ENCODE results near the gene ANKRD7.

ANKRD7 gene

GRCh38 chr7:118219157-118219512, 5.4 kb upstream of the ANKRD7 start:
- no peak for DNase-seq
- no peaks in the 10 kb centered on the region for H3K4me1 ChIP-seq (ENCODE audit: control insufficient read depth in 1 of 2, insufficient read depth in 2 of 2, low read length in 2 of 2)
- H3K9ac ChIP-seq (ENCODE audit: low read length): no peak overlapping the region
- no peak overlapping the region for H3K4me3 ChIP-seq (ENCODE audit: low read depth, low read length)
- no peak overlapping the region for H3K14ac ChIP-seq (ENCODE audit: low read length)
- no peak overlapping the region for H3K23ac ChIP-seq (ENCODE audit: low read length)
- H3K79me2 ChIP-seq (ENCODE audit: control insufficient read depth, insufficient read depth, low read length, poor library complexity): no peaks in the 10 kb centered on the region
- WGBS (ENCODE audit: extremely low coverage, insufficient coverage, insufficient read length): no CpG with 5 or more reads among the region's 3 CpGs
- H3K27ac ChIP-seq (ENCODE audit: low read depth, low read length): no peak overlapping the region
- no peak overlapping the region for H4K8ac ChIP-seq (ENCODE audit: low read depth, low read length)
- H3K4me2 ChIP-seq (ENCODE audit: low read length): no peak overlapping the region
- no peak overlapping the region for H4K91ac ChIP-seq (ENCODE audit: low read depth, low read length)
- no peaks in the 10 kb centered on the region for H3K27me3 ChIP-seq (ENCODE audit: insufficient read depth, low read length)
- no peak overlapping the region for H2BK5ac ChIP-seq (ENCODE audit: low read depth, low read length, poor library complexity)
- no peaks in the 10 kb centered on the region for H3K79me1 ChIP-seq (ENCODE audit: low read length)
- no peak overlapping the region for H2BK120ac ChIP-seq (ENCODE audit: insufficient read depth, low read length, poor library complexity)
- no peaks in the 10 kb centered on the region for H3K9me3 ChIP-seq (ENCODE audit: insufficient read depth, low read depth, low read length)
- H2BK12ac ChIP-seq (ENCODE audit: low read length): no peak overlapping the region
- H2AFZ ChIP-seq (ENCODE audit: insufficient read depth, low read length, poor library complexity): no peak overlapping the region
- no peak overlapping the region for H2AK5ac ChIP-seq (ENCODE audit: low read length)
- H4K12ac ChIP-seq (ENCODE audit: low read depth, low read length): no peak overlapping the region
- H3K4ac ChIP-seq (ENCODE audit: low read depth, low read length): no peak overlapping the region
- no peaks in the 10 kb centered on the region for H3K36me3 ChIP-seq (ENCODE audit: control insufficient read depth in 1 of 2, insufficient read depth in 2 of 2, low read length in 2 of 2)
- no peak overlapping the region for H3K18ac ChIP-seq (ENCODE audit: low read length)

GRCh38 chr7:118220583-118220982, 3.9 kb upstream of the ANKRD7 start:
- Histone ChIP-seq H2AK5ac (ENCODE audit: low read length) (no peak overlapping the region), H3K27ac (ENCODE audit: low read depth, low read length) (no peak overlapping the region), H3K27me3 (ENCODE audit: insufficient read depth, low read length) (no peaks in the 10 kb centered on the region), H3K18ac (ENCODE audit: low read length) (no peak overlapping the region), H2BK120ac (ENCODE audit: insufficient read depth, low read length, poor library complexity) (no peak overlapping the region), H4K91ac (ENCODE audit: low read depth, low read length) (no peak overlapping the region), H3K79me1 (ENCODE audit: low read length) (no peaks in the 10 kb centered on the region), H3K23ac (ENCODE audit: low read length) (no peak overlapping the region), H4K8ac (ENCODE audit: low read depth, low read length) (no peak overlapping the region), H3K4ac (ENCODE audit: low read depth, low read length) (no peak overlapping the region), H2AFZ (ENCODE audit: insufficient read depth, low read length, poor library complexity) (no peak overlapping the region), H4K12ac (ENCODE audit: low read depth, low read length) (no peak overlapping the region), H3K9me3 (ENCODE audit: insufficient read depth, low read depth, low read length) (no peaks in the 10 kb centered on the region), H3K14ac (ENCODE audit: low read length) (no peak overlapping the region), H2BK12ac (ENCODE audit: low read length) (no peak overlapping the region), H3K9ac (ENCODE audit: low read length) (no peak overlapping the region), H3K36me3 (ENCODE audit: control insufficient read depth in 1 of 2, insufficient read depth in 2 of 2, low read length in 2 of 2) (no peaks in the 10 kb centered on the region), H2BK5ac (ENCODE audit: low read depth, low read length, poor library complexity) (no peak overlapping the region), H3K4me1 (ENCODE audit: control insufficient read depth in 1 of 2, insufficient read depth in 2 of 2, low read length in 2 of 2) (no peaks in the 10 kb centered on the region), H3K4me2 (ENCODE audit: low read length) (no peak overlapping the region), H3K4me3 (ENCODE audit: low read depth, low read length) (no peak overlapping the region), H3K79me2 (ENCODE audit: control insufficient read depth, insufficient read depth, low read length, poor library complexity) (no peaks in the 10 kb centered on the region)
- no CpG with 5 or more reads among the region's 3 CpGs for WGBS (ENCODE audit: extremely low coverage, insufficient coverage, insufficient read length)
- DNase-seq: no peak

GRCh38 chr7:118222591-118222990, 1.9 kb upstream of the ANKRD7 start:
- H3K4me1 ChIP-seq (ENCODE audit: control insufficient read depth in 1 of 2, insufficient read depth in 2 of 2, low read length in 2 of 2): no peaks in the 10 kb centered on the region
- H2BK5ac ChIP-seq (ENCODE audit: low read depth, low read length, poor library complexity): no peak overlapping the region
- no peak overlapping the region for H4K91ac ChIP-seq (ENCODE audit: low read depth, low read length)
- H3K79me2 ChIP-seq (ENCODE audit: control insufficient read depth, insufficient read depth, low read length, poor library complexity): no peaks in the 10 kb centered on the region
- H2AFZ ChIP-seq (ENCODE audit: insufficient read depth, low read length, poor library complexity): no peak overlapping the region
- H3K14ac ChIP-seq (ENCODE audit: low read length): no peak overlapping the region
- H3K4me2 ChIP-seq (ENCODE audit: low read length): no peak overlapping the region
- H2BK12ac ChIP-seq (ENCODE audit: low read length): no peak overlapping the region
- H3K4me3 ChIP-seq (ENCODE audit: low read depth, low read length): no peak overlapping the region
- no peaks in the 10 kb centered on the region for H3K27me3 ChIP-seq (ENCODE audit: insufficient read depth, low read length)
- H3K23ac ChIP-seq (ENCODE audit: low read length): no peak overlapping the region
- no peaks in the 10 kb centered on the region for H3K36me3 ChIP-seq (ENCODE audit: control insufficient read depth in 1 of 2, insufficient read depth in 2 of 2, low read length in 2 of 2)
- no peak overlapping the region for H2BK120ac ChIP-seq (ENCODE audit: insufficient read depth, low read length, poor library complexity)
- H3K9ac ChIP-seq (ENCODE audit: low read length): no peak overlapping the region
- H3K9me3 ChIP-seq (ENCODE audit: insufficient read depth, low read depth, low read length): no peaks in the 10 kb centered on the region
- no peak overlapping the region for H3K4ac ChIP-seq (ENCODE audit: low read depth, low read length)
- no peak overlapping the region for H4K12ac ChIP-seq (ENCODE audit: low read depth, low read length)
- no peak overlapping the region for H3K27ac ChIP-seq (ENCODE audit: low read depth, low read length)
- DNase-seq: no peak
- H3K79me1 ChIP-seq (ENCODE audit: low read length): no peaks in the 10 kb centered on the region
- H2AK5ac ChIP-seq (ENCODE audit: low read length): no peak overlapping the region
- no peak overlapping the region for H4K8ac ChIP-seq (ENCODE audit: low read depth, low read length)
- WGBS (ENCODE audit: extremely low coverage, insufficient coverage, insufficient read length): no CpG with 5 or more reads among the region's 1 CpG
- H3K18ac ChIP-seq (ENCODE audit: low read length): no peak overlapping the region

GRCh38 chr7:118232837-118233236, 8.3 kb downstream of the ANKRD7 start:
- Histone ChIP-seq H4K8ac (ENCODE audit: low read depth, low read length) (no peak overlapping the region), H3K9me3 (ENCODE audit: insufficient read depth, low read depth, low read length) (no peaks in the 10 kb centered on the region)
- no CpG with 5 or more reads among the region's 1 CpG for whole genome bisulfite sequencing (ENCODE audit: extremely low coverage, insufficient coverage, insufficient read length)

More at GRCh38 chr7:118232837-118233236, 8.3 kb downstream of the ANKRD7 start:
- H3K23ac ChIP-seq (ENCODE audit: low read length): no peak overlapping the region
- no peak overlapping the region for H2BK120ac ChIP-seq (ENCODE audit: insufficient read depth, low read length, poor library complexity)
- no peak overlapping the region for H2BK5ac ChIP-seq (ENCODE audit: low read depth, low read length, poor library complexity)
- no peak overlapping the region for H4K91ac ChIP-seq (ENCODE audit: low read depth, low read length)
- H3K4ac ChIP-seq (ENCODE audit: low read depth, low read length): no peak overlapping the region
- no peak overlapping the region for H3K9ac ChIP-seq (ENCODE audit: low read length)
- no peak overlapping the region for H2AFZ ChIP-seq (ENCODE audit: insufficient read depth, low read length, poor library complexity)
- no peak overlapping the region for H3K14ac ChIP-seq (ENCODE audit: low read length)
- no peak overlapping the region for H3K27ac ChIP-seq (ENCODE audit: low read depth, low read length)
- no peaks in the 10 kb centered on the region for H3K79me2 ChIP-seq (ENCODE audit: control insufficient read depth, insufficient read depth, low read length, poor library complexity)
- H3K18ac ChIP-seq (ENCODE audit: low read length): no peak overlapping the region
- H3K4me1 ChIP-seq (ENCODE audit: control insufficient read depth in 1 of 2, insufficient read depth in 2 of 2, low read length in 2 of 2): no peaks in the 10 kb centered on the region
- H3K27me3 ChIP-seq (ENCODE audit: insufficient read depth, low read length): no peaks in the 10 kb centered on the region
- H2AK5ac ChIP-seq (ENCODE audit: low read length): no peak overlapping the region
- no peaks in the 10 kb centered on the region for H3K79me1 ChIP-seq (ENCODE audit: low read length)
- H3K4me2 ChIP-seq (ENCODE audit: low read length): no peak overlapping the region
- no peak overlapping the region for H4K12ac ChIP-seq (ENCODE audit: low read depth, low read length)
- no peak overlapping the region for H2BK12ac ChIP-seq (ENCODE audit: low read length)
- no peak for DNase-seq
- no peak overlapping the region for H3K4me3 ChIP-seq (ENCODE audit: low read depth, low read length)
- H3K36me3 ChIP-seq (ENCODE audit: control insufficient read depth in 1 of 2, insufficient read depth in 2 of 2, low read length in 2 of 2): no peaks in the 10 kb centered on the region
